ENCODE data around the gene TRIM24.

DNA sequence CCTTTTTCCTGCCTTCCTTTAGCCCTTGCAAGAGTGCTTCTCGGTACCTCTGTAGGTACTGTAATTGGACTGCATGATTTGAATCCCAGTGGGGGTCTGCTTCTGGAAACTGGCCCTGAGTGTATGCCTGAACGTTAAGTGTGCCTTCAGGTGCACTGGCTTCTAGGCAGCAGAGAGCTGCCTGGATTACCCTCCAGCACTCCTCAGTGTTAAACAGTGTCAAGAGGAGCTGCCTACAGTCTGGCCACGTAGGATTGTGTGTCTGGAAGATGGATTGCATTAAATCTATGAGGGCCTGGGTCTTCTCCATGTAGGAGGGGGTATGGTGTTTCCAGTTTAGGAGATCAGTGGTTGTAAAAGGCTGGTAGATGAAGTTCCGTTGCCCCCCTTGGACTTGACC is 103.7 kb downstream of the TRIM24 start:
- TF ChIP-seq, protein P1, sequence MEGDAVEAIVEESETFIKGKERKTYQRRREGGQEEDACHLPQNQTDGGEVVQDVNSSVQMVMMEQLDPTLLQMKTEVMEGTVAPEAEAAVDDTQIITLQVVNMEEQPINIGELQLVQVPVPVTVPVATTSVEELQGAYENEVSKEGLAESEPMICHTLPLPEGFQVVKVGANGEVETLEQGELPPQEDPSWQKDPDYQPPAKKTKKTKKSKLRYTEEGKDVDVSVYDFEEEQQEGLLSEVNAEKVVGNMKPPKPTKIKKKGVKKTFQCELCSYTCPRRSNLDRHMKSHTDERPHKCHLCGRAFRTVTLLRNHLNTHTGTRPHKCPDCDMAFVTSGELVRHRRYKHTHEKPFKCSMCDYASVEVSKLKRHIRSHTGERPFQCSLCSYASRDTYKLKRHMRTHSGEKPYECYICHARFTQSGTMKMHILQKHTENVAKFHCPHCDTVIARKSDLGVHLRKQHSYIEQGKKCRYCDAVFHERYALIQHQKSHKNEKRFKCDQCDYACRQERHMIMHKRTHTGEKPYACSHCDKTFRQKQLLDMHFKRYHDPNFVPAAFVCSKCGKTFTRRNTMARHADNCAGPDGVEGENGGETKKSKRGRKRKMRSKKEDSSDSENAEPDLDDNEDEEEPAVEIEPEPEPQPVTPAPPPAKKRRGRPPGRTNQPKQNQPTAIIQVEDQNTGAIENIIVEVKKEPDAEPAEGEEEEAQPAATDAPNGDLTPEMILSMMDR (IDR thresholded peaks at IDR 0.05; ENCODE audit: poor library complexity): no peak
- TF ChIP-seq EZH2 (IDR thresholded peaks at IDR 0.05; ENCODE audit: borderline replicate concordance): no peak
- TF ChIP-seq EZH2phosphoT487 (IDR thresholded peaks at IDR 0.05; ENCODE audit: low read depth, severe bottlenecking, unreplicated experiment): no peak

Data from hepatocyte (in vitro differentiated cells).